ENCODE results near the gene SYNGR2. TPM values are rescaled to one million over a fixed set of nuclear protein-coding genes. Genes with fewer than 3 reads are reported as not detected.

SYNGR2 gene
- total and polyA plus RNA-seq, 9 of the 15 experiments (the other 6 are each of a cell fraction or from before 2014, with no cell fraction given): 1.4 to 173 (median 87.8) TPM

DNA sequence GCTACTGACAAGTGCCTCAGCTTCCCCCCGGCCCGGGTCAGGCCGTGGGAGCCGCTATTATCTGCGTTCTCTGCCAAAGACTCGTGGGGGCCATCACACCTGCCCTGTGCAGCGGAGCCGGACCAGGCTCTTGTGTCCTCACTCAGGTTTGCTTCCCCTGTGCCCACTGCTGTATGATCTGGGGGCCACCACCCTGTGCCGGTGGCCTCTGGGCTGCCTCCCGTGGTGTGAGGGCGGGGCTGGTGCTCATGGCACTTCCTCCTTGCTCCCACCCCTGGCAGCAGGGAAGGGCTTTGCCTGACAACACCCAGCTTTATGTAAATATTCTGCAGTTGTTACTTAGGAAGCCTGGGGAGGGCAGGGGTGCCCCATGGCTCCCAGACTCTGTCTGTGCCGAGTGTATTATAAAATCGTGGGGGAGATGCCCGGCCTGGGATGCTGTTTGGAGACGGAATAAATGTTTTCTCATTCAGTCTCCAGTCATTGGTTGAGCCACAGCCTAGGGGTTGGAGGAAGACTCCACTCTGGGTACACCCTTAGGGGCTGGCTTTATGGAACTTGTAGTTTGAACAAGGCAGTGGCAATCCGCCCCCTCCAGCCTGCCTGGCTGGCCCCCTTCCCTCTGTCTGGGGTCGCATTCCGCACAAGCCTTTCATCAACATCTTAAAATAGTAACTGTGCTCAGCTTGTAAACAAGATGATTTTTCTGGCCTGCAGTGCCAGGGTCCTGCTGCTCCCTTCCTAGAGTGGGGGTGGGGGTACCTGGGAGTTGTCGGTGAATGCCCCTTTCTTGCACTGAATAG lies 4.1 kb downstream of the SYNGR2 start:
- CTCF ChIA-PET (ENCODE audit: low intra/inter-chr PET ratio): no interaction called here
- no peak overlapping the region for H3K27ac ChIP-seq (ENCODE audit: extremely low read depth, low read depth, low read length)
- WGBS (ENCODE audit: insufficient coverage, low coverage, missing lambda C conversion rate): 67% methylated on average over 19 of the region's 19 CpGs
- TF ChIP-seq ZNF174 (CRISPR knock-in tag; IDR thresholded peaks at IDR 0.05): no peak
- TF ChIP-seq, protein P1, sequence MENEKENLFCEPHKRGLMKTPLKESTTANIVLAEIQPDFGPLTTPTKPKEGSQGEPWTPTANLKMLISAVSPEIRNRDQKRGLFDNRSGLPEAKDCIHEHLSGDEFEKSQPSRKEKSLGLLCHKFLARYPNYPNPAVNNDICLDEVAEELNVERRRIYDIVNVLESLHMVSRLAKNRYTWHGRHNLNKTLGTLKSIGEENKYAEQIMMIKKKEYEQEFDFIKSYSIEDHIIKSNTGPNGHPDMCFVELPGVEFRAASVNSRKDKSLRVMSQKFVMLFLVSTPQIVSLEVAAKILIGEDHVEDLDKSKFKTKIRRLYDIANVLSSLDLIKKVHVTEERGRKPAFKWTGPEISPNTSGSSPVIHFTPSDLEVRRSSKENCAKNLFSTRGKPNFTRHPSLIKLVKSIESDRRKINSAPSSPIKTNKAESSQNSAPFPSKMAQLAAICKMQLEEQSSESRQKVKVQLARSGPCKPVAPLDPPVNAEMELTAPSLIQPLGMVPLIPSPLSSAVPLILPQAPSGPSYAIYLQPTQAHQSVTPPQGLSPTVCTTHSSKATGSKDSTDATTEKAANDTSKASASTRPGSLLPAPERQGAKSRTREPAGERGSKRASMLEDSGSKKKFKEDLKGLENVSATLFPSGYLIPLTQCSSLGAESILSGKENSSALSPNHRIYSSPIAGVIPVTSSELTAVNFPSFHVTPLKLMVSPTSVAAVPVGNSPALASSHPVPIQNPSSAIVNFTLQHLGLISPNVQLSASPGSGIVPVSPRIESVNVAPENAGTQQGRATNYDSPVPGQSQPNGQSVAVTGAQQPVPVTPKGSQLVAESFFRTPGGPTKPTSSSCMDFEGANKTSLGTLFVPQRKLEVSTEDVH (IDR thresholded peaks at IDR 0.05; ENCODE audit: low read depth, partially characterized antibody): no peak
- no peak for TF ChIP-seq ZNF57 (CRISPR knock-in tag; IDR thresholded peaks at IDR 0.05)
- TF ChIP-seq ZC3H8 (IDR thresholded peaks at IDR 0.05): no peak
- peak; percentile 77 for TF ChIP-seq POLR2G (IDR thresholded peaks at IDR 0.05; ENCODE audit: low read depth, low read length)
- no peak for TF ChIP-seq BACH1 (tag; IDR thresholded peaks at IDR 0.05)
- TF ChIP-seq ZNF232 (CRISPR knock-in tag; IDR thresholded peaks at IDR 0.05): no peak
- TF ChIP-seq, protein P2, sequence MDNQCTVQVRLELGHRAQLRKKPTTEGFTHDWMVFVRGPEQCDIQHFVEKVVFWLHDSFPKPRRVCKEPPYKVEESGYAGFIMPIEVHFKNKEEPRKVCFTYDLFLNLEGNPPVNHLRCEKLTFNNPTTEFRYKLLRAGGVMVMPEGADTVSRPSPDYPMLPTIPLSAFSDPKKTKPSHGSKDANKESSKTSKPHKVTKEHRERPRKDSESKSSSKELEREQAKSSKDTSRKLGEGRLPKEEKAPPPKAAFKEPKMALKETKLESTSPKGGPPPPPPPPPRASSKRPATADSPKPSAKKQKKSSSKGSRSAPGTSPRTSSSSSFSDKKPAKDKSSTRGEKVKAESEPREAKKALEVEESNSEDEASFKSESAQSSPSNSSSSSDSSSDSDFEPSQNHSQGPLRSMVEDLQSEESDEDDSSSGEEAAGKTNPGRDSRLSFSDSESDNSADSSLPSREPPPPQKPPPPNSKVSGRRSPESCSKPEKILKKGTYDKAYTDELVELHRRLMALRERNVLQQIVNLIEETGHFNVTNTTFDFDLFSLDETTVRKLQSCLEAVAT (IDR thresholded peaks at IDR 0.05): no peak
- no peak for TF ChIP-seq ZNF431 (CRISPR knock-in tag; IDR thresholded peaks at IDR 0.05)
- TF ChIP-seq RBFOX2 (IDR thresholded peaks at IDR 0.05; ENCODE audit: low read depth, low read length): peak; percentile 69
- TF ChIP-seq SMAD2 (IDR thresholded peaks at IDR 0.05; ENCODE audit: low read depth, low read length): no peak
- TF ChIP-seq CBX1 (IDR thresholded peaks at IDR 0.05; ENCODE audit: low read depth): 0 out of 2 replicates have a peak, but pooled peaks have one; percentile 41
- TF ChIP-seq POLR2AphosphoS2 (IDR thresholded peaks at IDR 0.05; ENCODE audit: low read length): peak; percentile 83
- no peak for TF ChIP-seq ZNF583 (CRISPR knock-in tag; IDR thresholded peaks at IDR 0.05)
- no peak for TF ChIP-seq NCOA2 (IDR thresholded peaks at IDR 0.05; ENCODE audit: partially characterized antibody in 2 of 2)
- TF ChIP-seq CHCHD3 (CRISPR knock-in tag; IDR thresholded peaks at IDR 0.05): no peak
- TF ChIP-seq, protein P3, sequence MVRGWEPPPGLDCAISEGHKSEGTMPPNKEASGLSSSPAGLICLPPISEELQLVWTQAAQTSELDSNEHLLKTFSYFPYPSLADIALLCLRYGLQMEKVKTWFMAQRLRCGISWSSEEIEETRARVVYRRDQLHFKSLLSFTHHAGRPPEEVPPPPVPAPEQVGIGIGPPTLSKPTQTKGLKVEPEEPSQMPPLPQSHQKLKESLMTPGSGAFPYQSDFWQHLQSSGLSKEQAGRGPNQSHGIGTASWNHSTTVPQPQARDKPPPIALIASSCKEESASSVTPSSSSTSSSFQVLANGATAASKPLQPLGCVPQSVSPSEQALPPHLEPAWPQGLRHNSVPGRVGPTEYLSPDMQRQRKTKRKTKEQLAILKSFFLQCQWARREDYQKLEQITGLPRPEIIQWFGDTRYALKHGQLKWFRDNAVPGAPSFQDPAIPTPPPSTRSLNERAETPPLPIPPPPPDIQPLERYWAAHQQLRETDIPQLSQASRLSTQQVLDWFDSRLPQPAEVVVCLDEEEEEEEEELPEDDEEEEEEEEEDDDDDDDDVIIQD (CRISPR knock-in tag; IDR thresholded peaks at IDR 0.05): no peak

More for the DNA sequence above, 4.1 kb downstream of the SYNGR2 start:
- no TSS peak for BruUV-seq (replicated peaks)
- DNase-seq (ENCODE audit: extremely low read depth in 1 of 4, low spot score in 3 of 4) (no peak), ATAC-seq (no peak), FAIRE-seq (no peak)
- Histone ChIP-seq H3K9me3 (replicated peaks; ENCODE audit: control insufficient read depth, insufficient read depth, low read depth, low read length) (no peaks in the 10 kb centered on the region), H3K4me1 (replicated peaks in 1 of 2; ENCODE audit: control insufficient read depth in 2 of 2, insufficient read depth in 2 of 2, low read length in 2 of 2) (peaks cover 20 to 76% of the 10 kb centered on the region in 2 experiments), H3K4me3 (no peak overlapping the region), H3K9ac (ENCODE audit: insufficient read depth in 1 of 2, low read depth in 2 of 2, low read length in 2 of 2) (peak overlapping the region in 1 of 2 experiments; percentile 33; a peak in 1 of 4 replicates), H3K9me1 (ENCODE audit: control insufficient read depth, insufficient read depth, low read length) (peaks cover 5% of the 10 kb centered on the region), H3K27me3 (ENCODE audit: control insufficient read depth in 2 of 2, insufficient read depth in 2 of 2, low read length in 2 of 2) (no peaks in the 10 kb centered on the region), H3K4me2 (ENCODE audit: insufficient read depth, low read length) (no peak overlapping the region), H3K36me3 (ENCODE audit: control insufficient read depth, insufficient read depth, low read length) (peaks cover 80% of the 10 kb centered on the region; the same call in 2 of the 3 replicates), H4K20me1 (replicated peaks; ENCODE audit: control insufficient read depth, insufficient read depth, low read length) (peaks cover 17% of the 10 kb centered on the region), H2AFZ (ENCODE audit: low read depth, low read length) (no peak overlapping the region), H3K79me2 (ENCODE audit: control insufficient read depth, insufficient read depth, low read length) (peaks cover 38% of the 10 kb centered on the region)
- intact Hi-C loops (cut with micrococcal nuclease) (no loop called here), in situ Hi-C loops (cut with MboI) (loop anchor here (5.0 kb wide), 1 partner anchor 60 kb away; no protein-coding TSS in a partner anchor)
- POLR2A ChIA-PET: interaction anchor here (0.8 to 2.4 kb wide), 7 partner anchors 11 to 234 kb away, joined by 3 to 16 read pairs (median 3); partner anchors contain the start of genes AFMID and TK1

All from K562 (cell line).